Lung (tissue), 12 donors: Measurements from ENCODE around the gene TRIM47. TPM values are rescaled to one million over a fixed set of nuclear protein-coding genes. Genes with fewer than 3 reads are reported as not detected.

Experiments used
- ATAC-seq: fragments of 200-7000 bp; cut with Tn5 transposase; one replicate; pipeline ENCODE4 v1.9.1; 2020; ENCODE audit warnings: moderate number of reproducible peaks; ENCODE audit not compliant: insufficient read depth, low FRiP score
- DNase-seq, 3 donors: peaks; one replicate each; pipeline ENCODE4 v3.0.0-alpha.2; 2013 to 2017
- H3K27ac ChIP-seq, 2 donors: one replicate each; pipeline ENCODE4 v1.5.1; 2013; ENCODE audit warnings: mild to moderate bottlenecking in 2 of 2, moderate library complexity in 2 of 2, control low read depth in 1 of 2, inconsistent platforms in 1 of 2, low read depth in 1 of 2, low read length in 1 of 2
- H3K27me3 ChIP-seq, 3 donors: one replicate each; pipeline ENCODE4 v1.5.1; 2013; ENCODE audit warnings: low read length in 2 of 3; ENCODE audit not compliant: control insufficient read depth in 3 of 3, insufficient read depth in 3 of 3
- H3K36me3 ChIP-seq, 4 donors: one replicate each; pipeline ENCODE4 v1.5.1; 2013; ENCODE audit warnings: low read length in 4 of 4, mild to moderate bottlenecking in 1 of 4, moderate library complexity in 1 of 4; ENCODE audit not compliant: control insufficient read depth in 4 of 4, insufficient read depth in 4 of 4
- H3K4me1 ChIP-seq, 5 donors: one replicate each; pipeline ENCODE4 v1.5.1; 2013; ENCODE audit warnings: low read length in 5 of 5, mild to moderate bottlenecking in 2 of 5, moderate library complexity in 1 of 5; ENCODE audit not compliant: control insufficient read depth in 5 of 5, insufficient read depth in 5 of 5
- H3K4me3 ChIP-seq: one replicate; pipeline ENCODE4 v1.5.1; 2013; ENCODE audit warnings: mild to moderate bottlenecking, control low read depth, moderate library complexity
- H3K9ac ChIP-seq, 2 donors: one replicate each; pipeline ENCODE4 v1.5.1; 2013; ENCODE audit warnings: low read length in 2 of 2, control low read depth in 1 of 2; ENCODE audit not compliant: insufficient read depth in 1 of 2
- H3K9me3 ChIP-seq, 4 donors: one replicate each; pipeline ENCODE4 v1.5.1; 2013; ENCODE audit warnings: low read length in 3 of 4, mild to moderate bottlenecking in 1 of 4, moderate library complexity in 1 of 4; ENCODE audit not compliant: control insufficient read depth in 4 of 4, insufficient read depth in 3 of 4
- WGBS, 2 donors: extraction: QIAGEN DNeasy Blood & Tissue Kit; methylation state at CpG; one replicate each; pipeline ENCODE4 v1.1.7; 2013; 5-methylcytosine and 5-hydroxymethylcytosine counted together
- polyA plus RNA-seq, 2 donors: library from polyadenylated mRNA; stranded (reverse); fragments of 200-250 nt; gene quantifications; one replicate each; pipeline ENCODE4 v1.2.1, GENCODE V29; 2013
- total RNA-seq, 2 donors: library from RNA; depleted of rRNA in 1 of 2; stranded (reverse); fragments of >200 nt in 1 of 2; gene quantifications; one replicate each; pipeline ENCODE4 v1.2.1, GENCODE V29; 2014 to 2021
- TF ChIP-seq, protein P1 (sequence below): IDR thresholded peaks from 2 replicates; pipeline ENCODE4 v1.5.1; 2012; ENCODE audit warnings: mild to moderate bottlenecking; ENCODE audit errors: control extremely low read depth, extremely low read depth
- donor health status: control.
- donor health status: control.
- donor health status: Bipolar disorder and iron deficiency.
- donor health status: healthy.
- donor health status: DM: yes; HTN: yes; CAD: no.

The TRIM47 gene
- total and polyA plus RNA-seq, 4 donors: 22.9 to 78.3 (median 28.0) TPM

DNA sequence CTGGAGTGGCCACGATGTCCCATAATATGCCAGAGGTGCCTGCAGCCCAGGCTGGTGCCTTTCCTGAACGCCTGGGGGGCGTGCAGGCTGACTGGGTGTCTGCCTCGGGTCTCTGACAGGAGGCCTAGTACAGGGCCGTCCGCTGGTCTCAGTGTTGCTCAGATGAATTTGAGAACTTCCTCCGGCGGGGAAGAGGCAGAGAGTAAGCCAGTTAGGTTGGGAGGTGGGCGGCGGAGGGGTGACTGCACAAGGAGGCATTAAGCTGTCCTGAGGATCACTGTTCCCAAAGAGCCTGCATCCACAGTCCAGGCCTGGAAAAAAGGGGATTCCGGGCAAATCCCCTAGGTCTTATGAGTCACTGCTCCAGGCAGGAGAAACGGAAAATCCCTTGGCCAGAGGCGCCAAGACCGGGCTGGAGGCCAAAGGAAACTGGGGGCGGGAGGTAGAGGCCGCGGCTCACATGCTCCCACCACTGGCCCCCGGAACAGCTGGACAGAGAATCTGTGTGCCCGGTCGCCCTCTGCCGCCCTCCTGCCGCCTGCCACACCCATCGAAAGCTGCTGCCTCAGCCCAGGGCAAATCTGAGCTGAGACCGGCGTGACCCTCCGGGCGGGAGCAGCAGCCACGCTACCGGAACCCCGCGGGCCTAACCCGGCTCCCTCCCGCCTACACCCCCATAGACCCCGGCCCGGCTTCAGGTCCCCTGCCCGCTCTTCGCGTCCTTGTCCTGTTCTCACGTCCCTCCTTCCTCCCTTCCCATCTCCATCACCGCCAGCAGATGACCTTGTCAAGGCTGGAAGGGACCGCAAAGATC, 1.2 kb downstream of the TRIM47 start:
- WGBS, 2 donors: 6 to 13% methylated on average over 36 to 41 of the region's 41 CpGs
- Histone ChIP-seq H3K27ac (peak overlapping the region; percentile 93 to 94), H3K4me3 (peak overlapping the region; percentile 58), H3K36me3 (peaks cover 0 to 11% (median 7%) of the 10 kb centered on the region in 4 donors), H3K9ac (peak overlapping the region in 1 of 2 donors; percentile 79), H3K9me3 (no peaks in the 10 kb centered on the region), H3K27me3 (no peaks in the 10 kb centered on the region), H3K4me1 (peaks cover 3 to 36% (median 21%) of the 10 kb centered on the region in 5 donors)
- ATAC-seq: peak; percentile 45
- DNase-seq: peak; percentile 92 to 95 (median 93)
- TF ChIP-seq, protein P1, sequence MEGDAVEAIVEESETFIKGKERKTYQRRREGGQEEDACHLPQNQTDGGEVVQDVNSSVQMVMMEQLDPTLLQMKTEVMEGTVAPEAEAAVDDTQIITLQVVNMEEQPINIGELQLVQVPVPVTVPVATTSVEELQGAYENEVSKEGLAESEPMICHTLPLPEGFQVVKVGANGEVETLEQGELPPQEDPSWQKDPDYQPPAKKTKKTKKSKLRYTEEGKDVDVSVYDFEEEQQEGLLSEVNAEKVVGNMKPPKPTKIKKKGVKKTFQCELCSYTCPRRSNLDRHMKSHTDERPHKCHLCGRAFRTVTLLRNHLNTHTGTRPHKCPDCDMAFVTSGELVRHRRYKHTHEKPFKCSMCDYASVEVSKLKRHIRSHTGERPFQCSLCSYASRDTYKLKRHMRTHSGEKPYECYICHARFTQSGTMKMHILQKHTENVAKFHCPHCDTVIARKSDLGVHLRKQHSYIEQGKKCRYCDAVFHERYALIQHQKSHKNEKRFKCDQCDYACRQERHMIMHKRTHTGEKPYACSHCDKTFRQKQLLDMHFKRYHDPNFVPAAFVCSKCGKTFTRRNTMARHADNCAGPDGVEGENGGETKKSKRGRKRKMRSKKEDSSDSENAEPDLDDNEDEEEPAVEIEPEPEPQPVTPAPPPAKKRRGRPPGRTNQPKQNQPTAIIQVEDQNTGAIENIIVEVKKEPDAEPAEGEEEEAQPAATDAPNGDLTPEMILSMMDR: peak; percentile 25

DNA sequence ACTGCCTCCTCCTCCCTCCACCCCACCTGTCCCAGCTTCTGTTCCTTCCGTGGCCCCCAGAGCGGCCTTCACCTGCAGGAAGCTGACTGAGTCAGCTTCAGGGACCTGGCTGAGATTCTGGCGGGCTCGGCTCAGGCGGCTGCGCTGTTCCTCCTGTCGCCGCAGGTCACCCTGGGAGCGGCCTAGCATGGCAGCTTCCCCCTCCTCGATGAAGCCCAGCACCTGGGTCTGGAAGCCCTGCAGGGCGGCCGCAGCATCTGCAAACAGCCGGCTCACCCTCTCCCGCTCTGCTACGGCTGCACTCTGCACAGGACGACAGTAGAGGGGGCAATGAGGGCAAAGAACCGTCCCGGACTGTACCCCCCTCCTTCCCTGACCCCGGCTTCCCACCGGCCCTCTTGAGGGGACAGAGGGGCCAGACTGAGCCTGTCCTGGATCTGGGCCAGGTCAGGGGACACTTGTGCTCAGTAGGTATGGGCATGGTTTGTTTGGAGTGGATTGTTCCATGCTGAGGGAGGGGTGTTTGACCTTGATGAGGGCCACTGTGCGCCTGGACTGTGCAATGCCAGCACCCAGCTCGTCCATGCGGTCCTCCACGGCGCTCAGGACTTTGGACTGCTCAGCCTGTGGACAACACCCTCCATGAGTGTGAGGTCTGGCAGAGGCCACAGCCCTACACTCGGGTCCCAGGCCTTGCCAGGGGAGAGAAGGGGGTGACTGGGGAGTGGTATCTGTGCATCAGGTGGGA, 2.0 kb downstream of the TRIM47 start:
- Histone ChIP-seq H3K4me1 (peaks cover 3 to 36% (median 21%) of the 10 kb centered on the region in 5 donors), H3K4me3 (peak overlapping the region; percentile 27), H3K27ac (peak overlapping the region; percentile 75 to 94), H3K9me3 (no peaks in the 10 kb centered on the region), H3K9ac (peak overlapping the region in 1 of 2 donors; percentile 79), H3K36me3 (peaks cover 0 to 11% (median 7%) of the 10 kb centered on the region in 4 donors), H3K27me3 (no peaks in the 10 kb centered on the region)
- WGBS, 2 donors: 16 to 21% methylated on average over 26 of the region's 26 CpGs
- ATAC-seq (peak; percentile 3), DNase-seq (peak in 1 of 3 donors; percentile 11)
- TF ChIP-seq, protein P1: no peak

DNA sequence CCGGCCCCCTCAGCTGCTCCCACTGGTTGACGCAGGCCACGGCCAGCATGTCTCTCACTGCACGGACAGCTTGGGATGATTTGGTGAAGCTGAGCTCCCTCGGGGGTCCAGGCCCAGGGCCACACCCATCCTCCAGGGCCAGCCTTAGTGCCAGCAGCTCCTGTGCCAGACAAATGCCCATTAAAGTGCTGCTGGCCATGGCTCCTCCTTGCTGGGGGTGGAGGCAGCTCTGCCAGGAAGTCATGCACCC, 2.5 kb downstream of the TRIM47 start:
- Histone ChIP-seq H3K9me3 (no peaks in the 10 kb centered on the region), H3K9ac (no peak overlapping the region), H3K27me3 (no peaks in the 10 kb centered on the region), H3K4me3 (no peak overlapping the region), H3K4me1 (peaks cover 3 to 36% (median 22%) of the 10 kb centered on the region in 5 donors), H3K27ac (peak overlapping the region; percentile 75 to 94), H3K36me3 (peaks cover 0 to 11% (median 7%) of the 10 kb centered on the region in 4 donors)
- ATAC-seq: peak; percentile 42
- WGBS, 2 donors: 41 to 48% methylated on average over 5 of the region's 5 CpGs
- no peak for DNase-seq
- TF ChIP-seq, protein P1: no peak
